Measurements from ENCODE around the gene ATXN3.
A peak's percentile ranks its signal among the peaks of the same experiment; 100 is the strongest.

The ATXN3 gene

DNA sequence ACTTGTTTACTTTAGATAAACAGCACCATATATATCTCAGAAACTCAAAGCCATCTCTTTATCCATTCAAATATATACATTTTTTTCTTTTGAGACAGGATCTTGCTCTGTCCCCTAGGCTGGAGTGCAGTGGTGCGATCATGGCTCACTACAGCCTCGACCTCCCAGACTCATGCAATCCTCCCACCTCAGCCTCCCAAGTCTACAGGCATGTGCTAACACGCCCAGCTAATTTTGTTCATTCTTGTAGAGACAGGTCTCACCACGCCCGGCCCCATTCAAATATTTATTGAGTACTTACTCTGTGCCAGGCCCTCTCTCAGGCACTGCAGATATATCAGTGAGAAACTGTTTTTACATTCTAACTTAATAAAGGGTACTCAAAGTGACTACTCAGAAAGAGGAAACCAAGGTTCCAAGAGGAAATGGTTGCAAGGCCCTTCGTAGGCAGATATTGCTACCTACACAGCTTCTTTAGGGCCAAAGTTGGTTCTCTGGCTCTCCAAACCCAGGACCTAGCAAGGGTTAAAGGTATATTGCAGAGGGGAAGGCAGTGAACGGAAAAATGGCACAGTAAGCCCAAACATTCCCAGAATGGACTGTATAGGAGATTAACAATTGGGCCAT lies 2.9 kb downstream of the ATXN3 start:
- DNase-seq (ENCODE audit: extremely low read depth, insufficient read length): no peak
- no peak overlapping the region for H3K4me3 ChIP-seq (replicated peaks; ENCODE audit: low read depth, low read length)
- H3K36me3 ChIP-seq (ENCODE audit: control insufficient read depth, insufficient read depth, low read length): no peaks in the 10 kb centered on the region
- no peaks in the 10 kb centered on the region for H3K27me3 ChIP-seq (replicated peaks; ENCODE audit: control insufficient read depth, insufficient read depth, low read length)
- TF ChIP-seq CTCF (IDR thresholded peaks at IDR 0.05; ENCODE audit: insufficient read depth, low read length, poor library complexity, severe bottlenecking): no peak

- no peak for DNase-seq (ENCODE audit: extremely low read depth, insufficient read length)
- no peaks in the 10 kb centered on the region for H3K27me3 ChIP-seq (replicated peaks; ENCODE audit: control insufficient read depth, insufficient read depth, low read length)
- no peak for TF ChIP-seq CTCF (IDR thresholded peaks at IDR 0.05; ENCODE audit: insufficient read depth, low read length, poor library complexity, severe bottlenecking)
Observed at GRCh38 chr14:92099802-92100201, 6.6 kb downstream of the ATXN3 start.

GRCh38 chr14:92093320-92093719 lies 13.1 kb downstream of the ATXN3 start:
- TF ChIP-seq CTCF (IDR thresholded peaks at IDR 0.05; ENCODE audit: insufficient read depth, low read length, poor library complexity, severe bottlenecking): peak; percentile 37
- DNase-seq (ENCODE audit: extremely low read depth, insufficient read length): no peak

More at GRCh38 chr14:92099802-92100201, 6.6 kb downstream of the ATXN3 start:
- no peaks in the 10 kb centered on the region for H3K36me3 ChIP-seq (ENCODE audit: control insufficient read depth, insufficient read depth, low read length)
- H3K4me3 ChIP-seq (replicated peaks; ENCODE audit: low read depth, low read length): no peak overlapping the region

GRCh38 chr14:92088494-92088893 lies 17.9 kb downstream of the ATXN3 start:
- DNase-seq (ENCODE audit: extremely low read depth, insufficient read length): no peak
- H3K36me3 ChIP-seq (ENCODE audit: control insufficient read depth, insufficient read depth, low read length): no peaks in the 10 kb centered on the region; the same call in 1 of the 2 replicates
- no peak overlapping the region for H3K4me3 ChIP-seq (replicated peaks; ENCODE audit: low read depth, low read length)
- no peaks in the 10 kb centered on the region for H3K27me3 ChIP-seq (replicated peaks; ENCODE audit: control insufficient read depth, insufficient read depth, low read length)
- TF ChIP-seq CTCF (IDR thresholded peaks at IDR 0.05; ENCODE audit: insufficient read depth, low read length, poor library complexity, severe bottlenecking): no peak

More at GRCh38 chr14:92093320-92093719, 13.1 kb downstream of the ATXN3 start:
- H3K4me3 ChIP-seq (replicated peaks; ENCODE audit: low read depth, low read length): no peak overlapping the region
- H3K27me3 ChIP-seq (replicated peaks; ENCODE audit: control insufficient read depth, insufficient read depth, low read length): no peaks in the 10 kb centered on the region
- H3K36me3 ChIP-seq (ENCODE audit: control insufficient read depth, insufficient read depth, low read length): peaks cover 2% of the 10 kb centered on the region; the same call in 1 of the 2 replicates

DNA sequence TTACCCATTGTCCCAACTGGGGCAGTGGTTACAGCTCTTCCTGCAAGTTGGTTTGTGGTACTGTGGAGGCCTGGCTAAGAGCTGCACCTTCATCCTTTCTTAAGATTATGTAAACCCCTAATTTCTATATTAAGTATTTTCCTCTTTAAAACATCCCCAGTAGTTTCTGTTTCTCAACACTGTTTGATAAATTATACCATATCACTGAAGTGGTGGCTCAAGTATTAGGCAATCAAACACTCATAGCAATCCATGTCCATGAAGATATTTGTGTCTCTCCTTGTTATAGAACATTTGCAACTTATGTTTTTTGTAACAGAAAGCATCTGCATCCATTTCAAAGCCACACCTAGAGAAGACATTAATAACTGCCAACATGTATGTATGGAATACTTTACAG lies 31.8 kb downstream of the ATXN3 start:
- Histone ChIP-seq H3K4me3 (replicated peaks; ENCODE audit: low read depth, low read length) (no peak overlapping the region), H3K36me3 (ENCODE audit: control insufficient read depth, insufficient read depth, low read length) (no peaks in the 10 kb centered on the region; the same call in 1 of the 2 replicates), H3K27me3 (replicated peaks; ENCODE audit: control insufficient read depth, insufficient read depth, low read length) (no peaks in the 10 kb centered on the region)
- DNase-seq (ENCODE audit: extremely low read depth, insufficient read length): no peak
- TF ChIP-seq CTCF (IDR thresholded peaks at IDR 0.05; ENCODE audit: insufficient read depth, low read length, poor library complexity, severe bottlenecking): no peak

Measured in GM06990 (cell line).